HUES48 (cell line): ENCODE measurements around the gene TTC32.

Experiments used
- H3K27ac ChIP-seq: one replicate; pipeline ENCODE4 v1.7.0; 2013; ENCODE audit warnings: low read depth, low read length, inconsistent platforms
- H3K27me3 ChIP-seq: 2 replicates; pipeline ENCODE4 v1.6.1; 2013; ENCODE audit warnings: mild to moderate bottlenecking, low read length; ENCODE audit not compliant: control insufficient read depth, insufficient read depth
- H3K36me3 ChIP-seq: 2 replicates; pipeline ENCODE4 v1.6.1; 2013; ENCODE audit warnings: low read length; ENCODE audit not compliant: control insufficient read depth, insufficient read depth
- H3K4me1 ChIP-seq: 2 replicates; pipeline ENCODE4 v1.6.1; 2013; ENCODE audit warnings: mild to moderate bottlenecking, low read length; ENCODE audit not compliant: control insufficient read depth, insufficient read depth
- H3K4me3 ChIP-seq: 2 replicates; pipeline ENCODE4 v1.5.1; 2013; ENCODE audit warnings: mild to moderate bottlenecking, low read depth, low read length
- H3K9ac ChIP-seq: 2 replicates; pipeline ENCODE4 v1.6.1; 2013; ENCODE audit warnings: mild to moderate bottlenecking, low read depth, low read length, moderate library complexity
- H3K9me3 ChIP-seq: 2 replicates; pipeline ENCODE4 v1.6.1; 2013; ENCODE audit warnings: low read length; ENCODE audit not compliant: control insufficient read depth, insufficient read depth

The TTC32 gene

DNA sequence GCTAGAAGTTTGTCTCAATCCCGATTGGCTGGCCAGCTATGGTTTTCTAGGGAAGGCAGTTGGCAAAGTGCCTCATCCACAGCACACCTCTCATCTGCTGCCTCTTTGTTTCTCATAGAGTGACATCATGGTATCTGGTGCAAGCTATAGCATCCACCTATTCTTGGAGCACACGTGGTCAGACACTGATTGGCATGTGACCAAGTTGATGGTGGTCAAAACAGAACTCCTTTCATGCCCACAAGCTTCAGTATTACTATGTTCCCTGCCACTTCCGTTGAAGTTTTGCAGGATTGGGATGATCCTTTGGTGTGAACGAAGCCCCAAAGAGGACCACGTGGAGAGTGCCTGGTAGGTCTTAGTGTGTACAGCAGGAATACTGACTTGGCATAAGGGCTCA lies 28.8 kb downstream of the TTC32 start:
- H3K4me3 ChIP-seq: no peak overlapping the region
- no peaks in the 10 kb centered on the region for H3K9me3 ChIP-seq
- H3K4me1 ChIP-seq: no peaks in the 10 kb centered on the region
- peaks cover 24% of the 10 kb centered on the region for H3K27me3 ChIP-seq
- no peak overlapping the region for H3K27ac ChIP-seq
- H3K36me3 ChIP-seq: no peaks in the 10 kb centered on the region
- H3K9ac ChIP-seq: no peak overlapping the region

DNA sequence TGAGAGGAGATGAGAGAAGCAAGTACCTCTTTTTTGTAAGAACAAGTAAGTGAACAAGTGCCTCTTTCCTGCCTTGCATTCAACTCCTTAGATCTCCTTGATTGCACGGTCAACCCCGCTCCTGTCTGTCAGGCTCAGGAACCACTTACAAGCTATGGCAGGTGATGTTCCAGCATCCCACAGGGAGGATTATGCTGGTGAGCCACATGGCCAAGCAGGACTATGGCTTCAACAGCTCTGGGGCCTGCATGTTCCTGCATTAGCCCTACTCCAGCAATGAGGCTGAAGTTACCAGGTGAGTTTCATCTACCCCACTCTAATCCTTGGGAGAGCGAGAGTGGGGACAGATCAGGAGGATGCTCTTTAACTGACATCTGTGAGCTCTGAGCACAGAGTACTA lies 29.5 kb downstream of the TTC32 start:
- no peak overlapping the region for H3K27ac ChIP-seq
- no peak overlapping the region for H3K9ac ChIP-seq
- H3K27me3 ChIP-seq: peaks cover 31% of the 10 kb centered on the region
- no peaks in the 10 kb centered on the region for H3K4me1 ChIP-seq
- H3K4me3 ChIP-seq: no peak overlapping the region
- no peaks in the 10 kb centered on the region for H3K36me3 ChIP-seq
- H3K9me3 ChIP-seq: no peaks in the 10 kb centered on the region

DNA sequence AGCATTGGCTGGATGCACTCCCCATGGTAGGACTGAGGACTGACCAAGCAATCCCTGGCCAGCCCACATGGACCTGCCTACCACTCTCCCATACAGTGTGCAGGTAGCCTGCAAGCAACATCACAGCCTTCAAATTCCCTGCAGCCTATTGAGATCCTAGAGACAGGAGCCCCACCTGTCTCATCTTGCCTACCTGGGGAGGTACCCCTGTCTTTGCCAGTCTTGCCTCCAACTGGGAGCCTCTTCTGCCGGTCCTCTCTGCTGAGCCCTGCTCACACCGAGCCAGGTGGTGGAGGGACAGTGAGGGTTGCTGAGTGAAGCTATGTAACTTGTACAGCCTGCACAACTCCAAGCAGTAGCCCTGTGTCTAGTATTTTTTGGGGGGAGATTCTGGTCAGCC lies 29.9 kb downstream of the TTC32 start:
- Histone ChIP-seq H3K4me3 (no peak overlapping the region), H3K27me3 (peaks cover 36% of the 10 kb centered on the region), H3K36me3 (no peaks in the 10 kb centered on the region), H3K4me1 (no peaks in the 10 kb centered on the region), H3K9ac (no peak overlapping the region), H3K27ac (no peak overlapping the region), H3K9me3 (no peaks in the 10 kb centered on the region)

DNA sequence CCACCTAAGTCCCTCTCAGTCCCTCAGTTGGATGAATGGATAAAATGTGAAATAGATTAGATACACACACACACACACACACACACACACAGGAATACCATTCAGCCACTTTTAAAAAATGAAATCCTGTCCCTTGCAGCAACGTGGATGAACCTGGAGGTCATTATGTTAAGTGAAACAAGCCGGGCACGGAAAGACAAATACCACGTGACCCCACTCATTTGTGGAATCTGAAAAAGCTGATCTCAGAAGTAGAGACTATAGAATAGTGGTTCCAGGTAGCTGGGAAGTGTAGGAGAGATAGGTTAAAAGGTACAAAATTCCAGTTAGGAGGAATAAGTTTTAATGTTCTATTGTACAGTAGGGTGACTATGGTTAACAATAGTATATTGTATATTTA lies 31.0 kb downstream of the TTC32 start:
- H3K9me3 ChIP-seq: no peaks in the 10 kb centered on the region
- no peaks in the 10 kb centered on the region for H3K36me3 ChIP-seq
- H3K9ac ChIP-seq: no peak overlapping the region
- H3K4me1 ChIP-seq: no peaks in the 10 kb centered on the region
- peaks cover 36% of the 10 kb centered on the region for H3K27me3 ChIP-seq
- H3K27ac ChIP-seq: no peak overlapping the region
- no peak overlapping the region for H3K4me3 ChIP-seq

DNA sequence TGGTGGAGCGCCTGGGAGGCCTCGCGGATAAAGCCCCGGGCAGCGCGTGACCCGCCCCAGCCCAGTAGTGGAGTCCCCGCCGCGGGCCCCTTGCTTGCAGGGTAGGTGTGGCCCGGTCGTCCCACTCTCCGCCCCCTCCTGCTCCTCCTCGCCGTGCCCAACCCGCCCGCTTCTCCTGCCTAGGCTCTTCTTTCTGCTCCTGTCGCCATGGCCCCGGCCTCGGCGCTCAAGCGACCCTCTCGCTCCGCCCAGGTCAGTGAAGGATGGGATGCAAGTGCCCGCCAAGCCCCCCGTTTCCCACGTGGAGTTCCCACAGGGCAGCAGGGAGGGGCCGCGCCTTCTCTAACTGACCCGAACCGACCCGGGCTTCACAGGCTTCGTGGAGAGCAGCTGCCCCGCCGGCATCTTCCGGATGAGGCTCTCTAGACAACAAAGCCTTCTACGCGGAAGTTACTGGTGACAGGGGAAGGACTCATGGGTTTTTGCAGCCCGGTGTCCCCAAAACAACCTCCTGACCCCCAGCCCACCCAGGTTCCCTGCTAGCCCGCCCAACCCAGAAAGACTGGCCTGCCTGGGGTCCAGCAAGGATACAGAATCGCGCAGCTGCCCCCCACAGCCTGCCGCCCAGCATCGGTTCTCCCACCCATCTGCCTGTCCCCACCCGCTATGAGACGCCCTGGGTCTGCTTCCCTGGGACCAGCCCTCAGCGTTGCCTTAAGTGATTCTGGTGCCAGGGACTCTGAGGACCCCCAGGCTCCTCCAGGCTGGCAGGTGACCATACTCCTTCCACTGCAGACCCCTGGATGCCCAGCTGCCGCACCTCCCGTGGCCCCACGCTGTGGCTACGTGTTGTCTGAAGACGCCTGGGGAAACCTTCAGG lies 32.8 kb downstream of the TTC32 start:
- H3K27ac ChIP-seq: no peak overlapping the region
- H3K9me3 ChIP-seq: no peaks in the 10 kb centered on the region
- 0 out of 2 replicates have a peak overlapping the region, but pooled peaks have one; percentile 54 for H3K9ac ChIP-seq
- H3K4me3 ChIP-seq: peak overlapping the region; percentile 64
- H3K27me3 ChIP-seq: peaks cover 36% of the 10 kb centered on the region
- no peaks in the 10 kb centered on the region for H3K4me1 ChIP-seq
- H3K36me3 ChIP-seq: no peaks in the 10 kb centered on the region

DNA sequence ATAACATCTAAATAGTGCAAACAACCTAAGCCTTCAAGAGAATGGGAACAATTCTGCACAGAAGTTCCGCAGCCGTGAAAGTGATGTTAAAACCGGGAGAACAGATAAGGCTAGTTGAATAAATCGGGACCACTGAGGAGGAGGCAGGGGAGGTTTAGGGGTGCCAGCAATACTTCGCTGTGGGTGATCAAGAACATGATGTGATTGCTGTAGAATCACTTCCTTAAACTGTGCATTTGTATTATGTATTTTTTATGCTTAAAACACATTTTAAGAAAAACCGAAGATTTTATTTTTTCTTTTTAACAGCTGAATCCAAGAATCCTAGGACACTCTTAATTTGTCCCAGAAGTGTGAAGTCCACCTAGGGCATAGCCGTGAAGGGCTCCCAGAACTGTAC lies 33.6 kb downstream of the TTC32 start:
- peaks cover 36% of the 10 kb centered on the region for H3K27me3 ChIP-seq
- H3K9ac ChIP-seq: no peak overlapping the region
- H3K4me1 ChIP-seq: no peaks in the 10 kb centered on the region
- H3K9me3 ChIP-seq: no peaks in the 10 kb centered on the region
- H3K4me3 ChIP-seq: peak overlapping the region; percentile 64; the same call in 1 of the 2 replicates
- no peaks in the 10 kb centered on the region for H3K36me3 ChIP-seq
- H3K27ac ChIP-seq: no peak overlapping the region

DNA sequence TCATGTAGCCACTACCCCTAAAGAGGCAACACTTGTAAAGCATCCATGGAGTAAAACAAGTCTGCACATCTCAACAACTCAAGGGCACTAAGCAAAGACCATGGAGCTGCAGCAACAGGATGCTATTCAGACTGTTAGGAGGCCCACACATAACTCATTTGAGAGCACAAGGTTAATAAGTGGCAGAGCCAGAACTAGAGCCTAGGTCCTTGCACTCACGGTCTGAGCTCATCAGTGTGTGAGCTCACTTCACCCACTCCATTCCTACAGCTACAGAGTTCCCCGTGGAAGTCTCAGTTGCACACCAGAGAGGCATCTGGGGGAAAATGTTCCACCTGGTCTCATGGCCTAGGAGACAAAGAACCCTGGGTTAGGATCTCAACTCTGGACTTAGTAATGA lies 35.0 kb downstream of the TTC32 start:
- no peaks in the 10 kb centered on the region for H3K36me3 ChIP-seq
- peaks cover 36% of the 10 kb centered on the region for H3K27me3 ChIP-seq
- H3K4me3 ChIP-seq: no peak overlapping the region
- no peak overlapping the region for H3K27ac ChIP-seq
- no peak overlapping the region for H3K9ac ChIP-seq
- no peaks in the 10 kb centered on the region for H3K4me1 ChIP-seq
- H3K9me3 ChIP-seq: no peaks in the 10 kb centered on the region

DNA sequence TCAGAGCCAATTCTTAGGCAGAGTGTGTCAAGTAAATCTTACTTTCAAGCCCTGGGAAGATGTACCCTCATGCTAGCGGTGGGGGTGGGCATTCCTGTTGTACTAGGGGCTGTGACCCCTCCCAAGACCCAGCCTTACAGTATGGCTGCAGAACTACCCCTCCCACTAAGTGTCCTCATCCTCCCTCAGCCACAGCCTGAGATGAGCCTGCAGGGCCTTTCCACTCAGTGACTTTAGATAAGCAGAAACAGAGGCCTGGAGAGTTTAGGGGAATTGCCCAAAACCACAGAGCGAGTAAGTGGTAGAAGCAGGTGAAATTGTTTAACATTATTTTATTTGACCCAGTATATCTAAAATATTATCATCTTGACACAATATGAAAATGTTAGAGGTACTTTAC lies 36.6 kb downstream of the TTC32 start:
- Histone ChIP-seq H3K36me3 (no peaks in the 10 kb centered on the region), H3K4me3 (no peak overlapping the region), H3K9me3 (no peaks in the 10 kb centered on the region), H3K4me1 (no peaks in the 10 kb centered on the region), H3K27me3 (peaks cover 34% of the 10 kb centered on the region), H3K9ac (no peak overlapping the region), H3K27ac (no peak overlapping the region)

DNA sequence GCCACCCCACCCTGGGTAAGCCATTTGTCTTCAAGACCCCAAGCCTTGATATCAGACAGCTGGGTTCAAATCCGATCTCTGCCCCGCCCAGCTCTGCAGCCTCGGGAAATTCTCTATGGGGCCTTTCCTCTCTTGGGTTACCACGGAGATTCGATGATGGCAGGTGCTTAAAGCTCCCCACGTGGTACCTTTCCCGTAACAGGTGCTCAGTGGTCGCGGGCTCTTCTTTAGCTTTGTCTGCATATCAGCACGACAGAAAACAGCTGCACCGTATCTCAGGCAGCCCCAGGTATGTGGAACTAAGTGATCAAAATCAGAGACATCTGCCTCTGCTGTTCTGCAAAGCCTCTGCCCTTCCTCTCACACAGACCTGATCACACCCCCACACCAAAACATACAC lies 37.4 kb downstream of the TTC32 start:
- peaks cover 26% of the 10 kb centered on the region for H3K27me3 ChIP-seq
- H3K27ac ChIP-seq: no peak overlapping the region
- no peaks in the 10 kb centered on the region for H3K4me1 ChIP-seq
- H3K36me3 ChIP-seq: no peaks in the 10 kb centered on the region
- H3K9me3 ChIP-seq: no peaks in the 10 kb centered on the region
- no peak overlapping the region for H3K4me3 ChIP-seq
- H3K9ac ChIP-seq: no peak overlapping the region

DNA sequence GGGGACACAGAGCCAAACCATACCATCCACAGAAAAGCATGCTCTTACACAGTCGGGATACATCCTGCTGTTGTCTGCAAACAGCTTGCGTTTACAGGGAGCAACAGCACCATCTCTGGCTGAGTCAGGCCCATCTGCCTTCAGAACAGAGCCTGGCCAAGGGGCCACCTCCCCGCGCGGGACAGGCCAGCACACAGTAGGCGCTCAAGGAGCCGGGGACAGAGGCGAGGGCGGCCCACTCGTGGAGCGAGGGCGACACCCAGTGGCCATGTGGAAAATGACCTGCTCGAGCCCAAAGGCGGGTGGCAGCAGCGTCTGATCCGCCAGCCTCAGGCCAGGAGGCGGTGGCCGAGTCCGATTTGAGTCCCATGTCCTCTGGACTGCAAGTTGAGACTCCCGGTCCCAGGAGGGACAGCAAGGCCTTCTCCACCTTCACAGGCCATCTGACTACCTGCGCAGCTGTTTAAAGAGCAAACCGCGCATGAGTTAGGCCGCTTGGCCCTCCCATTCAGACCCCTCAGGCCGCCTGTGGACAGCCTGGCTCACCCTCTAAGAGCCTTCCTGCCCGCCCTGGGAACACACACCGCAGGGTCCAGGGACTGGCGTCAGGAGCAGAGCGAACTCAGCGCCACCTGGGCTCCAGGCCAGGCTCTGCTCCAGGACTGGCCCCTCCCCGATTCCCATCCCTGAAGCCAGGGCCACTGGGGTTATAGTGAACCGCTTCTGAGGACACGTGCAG lies 38.3 kb downstream of the TTC32 start:
- Histone ChIP-seq H3K4me3 (peak overlapping the region; percentile 68), H3K9me3 (no peaks in the 10 kb centered on the region), H3K9ac (no peak overlapping the region), H3K36me3 (no peaks in the 10 kb centered on the region), H3K27me3 (peaks cover 17% of the 10 kb centered on the region), H3K27ac (no peak overlapping the region), H3K4me1 (no peaks in the 10 kb centered on the region)

DNA sequence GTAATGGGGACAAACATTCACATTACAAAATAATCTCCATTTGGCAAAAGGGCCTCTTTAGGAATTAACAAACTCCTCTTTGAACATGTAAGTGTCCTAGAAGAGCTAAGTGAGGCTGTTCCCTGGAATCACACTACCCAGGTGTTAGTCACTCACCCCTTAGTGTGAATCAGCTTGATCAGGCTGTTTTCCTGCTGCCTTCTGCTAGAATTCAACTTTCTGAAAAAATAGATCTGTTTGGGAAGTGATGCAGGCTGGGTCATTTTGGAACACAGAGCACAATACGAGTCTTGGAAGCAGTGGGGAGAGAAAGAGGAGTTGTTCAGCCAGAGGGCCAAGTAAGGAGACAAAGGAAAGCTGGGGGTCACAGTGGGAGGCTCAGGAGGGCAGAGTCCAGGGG lies 40.0 kb downstream of the TTC32 start:
- Histone ChIP-seq H3K36me3 (no peaks in the 10 kb centered on the region), H3K4me3 (no peak overlapping the region), H3K9ac (no peak overlapping the region), H3K27ac (no peak overlapping the region), H3K4me1 (no peaks in the 10 kb centered on the region), H3K9me3 (no peaks in the 10 kb centered on the region), H3K27me3 (0 out of 2 replicates have a peak, but pooled peaks cover under 1% of the 10 kb centered on the region)
